Measurements from ENCODE around the gene KIF25.

DNA sequence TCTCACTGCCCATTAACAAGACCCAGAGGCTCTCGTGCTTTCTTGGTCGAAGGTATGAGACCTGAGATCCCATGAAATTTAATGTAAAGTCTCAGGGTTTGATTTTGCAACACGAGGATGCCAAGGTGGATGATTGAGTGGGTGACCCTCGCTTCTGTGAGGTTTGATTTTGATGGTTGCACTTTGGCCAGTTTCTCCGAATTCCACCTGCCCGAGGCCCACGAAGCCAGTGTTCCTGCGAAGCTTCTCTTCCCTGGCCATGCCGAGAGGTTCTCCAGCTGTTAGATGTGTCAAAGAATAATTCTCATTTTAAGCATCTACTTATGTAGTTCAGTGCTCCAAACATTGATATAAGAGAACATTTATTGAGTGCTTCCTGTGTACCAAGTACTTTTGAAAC lies at the start of gene KIF25:
- no peak for TF ChIP-seq CTCF (IDR thresholded peaks at IDR 0.05)
- no peak for TF ChIP-seq POLR2A (IDR thresholded peaks at IDR 0.05)
